DMS153 treated with DMSO at 0.1 percent for 48 hours (cell line): Measurements from ENCODE around the gene EXT2.

Experiments used
- DNase-seq: peaks from one replicate; lab custom pipeline; 2025; ENCODE audit not compliant: unreplicated experiment; lab: John Stamatoyannopoulos, UW

Gene EXT2

GRCh38 chr11:44130751-44131150 is 35.3 kb downstream of the EXT2 start:
- no peak for DNase-seq

GRCh38 chr11:44133335-44133946 is 38.0 kb downstream of the EXT2 start:
- DNase-seq: peak; percentile 6

- no peak for DNase-seq
These were observed 39.1 kb downstream of the EXT2 start for GRCh38 chr11:44134625-44135024.

GRCh38 chr11:44136176-44136945 is 40.9 kb downstream of the EXT2 start:
- no peak for DNase-seq

GRCh38 chr11:44137057-44137456 is 41.6 kb downstream of the EXT2 start:
- no peak for DNase-seq

- DNase-seq: no peak
These were observed 42.8 kb downstream of the EXT2 start for GRCh38 chr11:44138286-44138685.

GRCh38 chr11:44138980-44139379 is 43.5 kb downstream of the EXT2 start:
- DNase-seq: no peak

- no peak for DNase-seq
These were observed 44.3 kb downstream of the EXT2 start for GRCh38 chr11:44139565-44140330.

GRCh38 chr11:44140372-44140771 is 44.9 kb downstream of the EXT2 start:
- no peak for DNase-seq

- no peak for DNase-seq
These were observed 45.3 kb downstream of the EXT2 start for GRCh38 chr11:44140805-44141204.

GRCh38 chr11:44143987-44144909 is 48.8 kb downstream of the EXT2 start:
- no peak for DNase-seq

GRCh38 chr11:44145011-44145775 is 49.7 kb downstream of the EXT2 start:
- no peak for DNase-seq

- no peak for DNase-seq
These were observed 51.5 kb downstream of the EXT2 start for GRCh38 chr11:44146931-44147330.

GRCh38 chr11:44147751-44148150 is 52.3 kb downstream of the EXT2 start:
- no peak for DNase-seq

- no peak for DNase-seq
These were observed 54.2 kb downstream of the EXT2 start for GRCh38 chr11:44149651-44150050.

- no peak for DNase-seq
These were observed 54.9 kb downstream of the EXT2 start for GRCh38 chr11:44150401-44150800.

GRCh38 chr11:44157019-44157418 is 61.5 kb downstream of the EXT2 start:
- DNase-seq: no peak

GRCh38 chr11:44158384-44158783 is 62.9 kb downstream of the EXT2 start:
- DNase-seq: no peak

GRCh38 chr11:44159848-44160721 is 64.6 kb downstream of the EXT2 start:
- no peak for DNase-seq
